ENCODE data around the gene ANKLE2. TPM values are rescaled to one million over a fixed set of nuclear protein-coding genes. Genes with fewer than 3 reads are reported as not detected.
"Not testable (repeated sequence)": the region's sequence is repeated elsewhere in the genome, so short reads cannot be mapped to it uniquely, and the experiment has no call there.

The ANKLE2 gene
- total RNA-seq, 1 experiment from 2014 or later: 39.4 TPM

DNA sequence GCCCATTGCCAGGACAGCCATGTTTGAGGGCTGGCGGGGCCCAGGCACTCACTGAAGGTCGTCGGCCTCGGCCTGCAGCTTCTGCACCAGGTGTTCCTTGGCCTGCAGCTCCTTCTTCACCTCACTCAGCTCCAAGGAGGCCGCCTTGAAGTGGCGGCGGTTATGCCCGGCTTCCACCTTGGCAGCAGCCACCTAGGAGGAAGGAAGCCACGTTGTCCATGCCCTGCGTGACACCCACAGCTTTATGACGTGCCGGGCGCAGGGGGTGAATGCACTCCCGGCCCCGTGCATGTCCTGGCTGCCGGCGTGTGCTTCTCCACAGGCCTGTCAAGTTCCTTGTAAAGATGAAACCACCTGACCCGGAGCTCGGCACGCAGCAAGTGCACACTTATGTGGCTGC is 16.0 kb upstream of the ANKLE2 start:
- DNase-seq (ENCODE audit: extremely low read depth, low read depth): no peak

- no peak for DNase-seq (ENCODE audit: extremely low read depth, low read depth)
These were observed 15.4 kb upstream of the ANKLE2 start for GRCh38 chr12:132776816-132777568.

DNA sequence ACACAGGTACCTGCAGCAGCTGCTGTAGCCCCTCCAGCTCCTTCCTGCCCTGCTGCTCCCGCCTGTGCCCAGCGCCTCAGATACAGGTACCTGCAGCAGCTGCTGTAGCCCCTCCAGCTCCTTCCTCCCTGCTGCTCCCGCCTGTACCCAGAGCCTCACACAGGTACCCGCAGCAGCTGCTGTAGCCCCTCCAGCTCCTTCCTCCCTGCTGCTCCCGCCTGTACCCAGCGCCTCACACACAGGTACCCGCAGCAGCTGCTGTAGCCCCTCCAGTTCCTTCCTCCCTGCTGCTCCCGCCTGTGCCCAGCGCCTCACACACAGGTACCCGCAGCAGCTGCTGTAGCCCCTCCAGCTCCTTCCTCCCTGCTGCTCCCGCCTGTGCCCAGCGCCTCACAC is 14.6 kb upstream of the ANKLE2 start:
- not testable (repeated sequence) for DNase-seq (ENCODE audit: extremely low read depth, low read depth)

GRCh38 chr12:132775502-132776229 is 14.0 kb upstream of the ANKLE2 start:
- DNase-seq (ENCODE audit: extremely low read depth, low read depth): no peak

DNA sequence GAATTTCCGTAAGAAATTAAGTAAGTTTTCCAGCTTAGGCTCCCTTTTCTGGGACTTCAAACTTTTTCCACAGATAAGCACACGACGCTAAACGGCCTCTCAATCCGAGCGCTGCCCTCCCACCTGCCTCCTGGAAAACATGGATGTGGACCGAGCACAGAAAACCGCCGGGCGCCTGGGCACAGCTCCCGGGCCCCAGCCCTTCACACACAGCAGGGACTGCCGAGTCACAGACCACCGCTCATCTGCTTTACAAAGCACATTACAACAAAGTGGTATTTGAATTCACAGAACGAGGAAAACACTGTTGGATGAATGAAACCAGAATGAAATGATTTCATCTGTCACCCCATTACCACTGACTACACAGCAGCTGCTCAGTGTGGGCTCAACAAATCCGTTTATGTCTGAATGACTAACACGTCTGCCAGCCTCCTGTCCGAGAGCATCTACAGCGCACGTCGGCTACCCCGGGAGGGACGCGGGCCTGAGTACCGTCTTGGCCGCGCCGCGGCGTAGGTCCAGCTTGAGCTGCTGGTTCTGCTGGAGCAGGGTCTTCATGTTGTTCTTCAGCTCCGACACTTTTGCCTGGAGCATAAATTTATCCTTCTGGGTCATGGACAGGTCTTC is 13.1 kb upstream of the ANKLE2 start:
- DNase-seq (ENCODE audit: extremely low read depth, low read depth): no peak

- DNase-seq (ENCODE audit: extremely low read depth, low read depth): no peak
These were observed 12.5 kb upstream of the ANKLE2 start for GRCh38 chr12:132774159-132774558.

DNA sequence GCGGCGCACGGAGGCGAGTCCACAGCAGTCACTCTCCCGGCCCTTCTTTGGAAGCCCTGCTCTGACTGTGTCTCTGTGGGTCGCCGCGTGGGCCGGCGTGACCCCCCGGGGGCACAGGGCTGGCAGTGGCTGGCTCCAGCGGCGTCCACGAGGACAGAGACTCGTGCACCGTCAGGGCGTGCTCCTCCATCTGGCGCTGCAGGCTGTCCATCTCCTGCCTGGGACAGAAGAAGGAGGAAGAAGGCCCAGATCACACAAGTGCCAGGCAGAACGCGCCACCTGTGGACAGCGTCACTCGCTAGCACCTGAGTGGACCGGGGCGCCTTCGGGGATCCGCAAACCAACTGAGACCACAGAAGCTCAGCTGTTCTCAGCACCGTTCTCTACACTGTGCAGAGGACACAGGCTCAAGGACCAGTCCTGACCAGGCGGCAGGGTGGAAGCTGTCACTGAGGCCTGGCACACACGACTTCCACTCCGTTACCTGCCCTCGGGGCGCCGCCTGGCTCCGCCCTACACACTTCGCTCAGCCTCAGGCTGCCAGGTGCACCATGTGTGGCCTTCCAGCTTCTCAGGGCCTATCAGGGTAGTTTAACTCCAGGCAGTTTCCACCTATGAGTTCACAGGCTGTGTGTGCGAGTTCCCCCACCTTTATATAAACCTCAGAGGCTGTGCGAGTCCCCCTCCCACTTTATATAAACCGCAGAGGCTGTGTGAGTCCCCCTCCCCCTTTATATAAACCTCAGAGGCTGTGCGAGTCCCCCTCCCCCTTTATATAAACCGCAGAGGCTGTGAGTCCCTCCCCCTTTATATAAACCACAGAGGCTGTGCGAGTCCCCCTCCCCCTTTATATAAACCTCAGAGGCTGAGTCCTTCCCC is 11.7 kb upstream of the ANKLE2 start:
- DNase-seq (ENCODE audit: extremely low read depth, low read depth): no peak

DNA sequence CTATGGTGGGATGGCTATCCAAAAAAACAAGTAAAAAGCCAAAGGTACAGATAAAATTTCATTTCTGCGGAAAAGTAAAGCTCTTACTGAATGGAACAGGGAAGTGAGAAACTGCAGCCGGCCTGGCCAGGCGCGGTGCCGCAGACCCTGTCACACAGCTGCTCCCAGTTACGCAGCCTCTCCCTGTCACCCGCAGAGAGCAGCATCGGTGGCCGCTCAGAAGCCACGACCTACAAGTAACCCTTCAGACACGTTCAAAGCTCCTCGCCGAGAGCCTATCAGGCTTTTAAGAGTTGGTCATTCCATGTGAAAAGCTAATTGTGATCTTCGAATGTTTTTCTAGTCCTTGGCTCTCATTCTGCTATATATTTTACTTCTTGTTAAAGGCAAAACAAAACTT is 11.0 kb upstream of the ANKLE2 start:
- no peak for DNase-seq (ENCODE audit: extremely low read depth, low read depth)

- no peak for DNase-seq (ENCODE audit: extremely low read depth, low read depth)
These were observed 9.7 kb upstream of the ANKLE2 start for GRCh38 chr12:132771126-132771838.

DNA sequence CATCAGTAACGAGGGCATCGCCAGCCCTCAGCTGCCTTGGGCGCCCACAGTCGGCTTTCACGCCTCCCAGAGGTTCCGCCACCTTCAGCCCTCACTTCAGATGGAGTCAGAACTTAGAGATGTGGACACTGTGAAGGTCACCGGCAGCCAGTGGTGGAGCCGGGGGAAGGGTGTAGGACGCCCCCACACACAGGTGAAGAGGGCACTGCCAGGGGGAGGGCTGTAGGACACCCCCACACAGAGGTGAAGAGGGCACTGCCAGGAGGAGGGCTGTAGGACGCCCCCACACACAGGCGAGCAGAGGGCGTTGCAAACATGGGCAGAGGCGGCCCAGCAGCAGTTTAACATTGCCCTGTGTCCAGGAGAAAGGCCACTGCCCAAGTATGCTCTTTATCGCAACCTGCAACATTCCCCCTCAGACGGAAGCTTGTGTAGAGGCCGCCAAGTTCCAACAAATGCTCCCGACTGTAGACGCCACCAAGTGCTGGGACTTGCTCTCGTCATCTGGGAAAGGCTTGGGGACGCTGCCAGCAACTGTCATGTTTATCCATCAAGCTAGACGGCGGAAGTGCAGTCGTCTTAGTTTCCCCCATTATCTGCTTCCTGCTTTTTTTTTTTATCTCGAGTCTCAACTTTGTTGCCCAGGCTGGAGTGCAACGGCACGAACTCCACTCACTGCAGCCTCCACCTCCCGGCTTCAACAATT is 4.9 kb upstream of the ANKLE2 start:
- DNase-seq (ENCODE audit: extremely low read depth, low read depth): no peak

DNA sequence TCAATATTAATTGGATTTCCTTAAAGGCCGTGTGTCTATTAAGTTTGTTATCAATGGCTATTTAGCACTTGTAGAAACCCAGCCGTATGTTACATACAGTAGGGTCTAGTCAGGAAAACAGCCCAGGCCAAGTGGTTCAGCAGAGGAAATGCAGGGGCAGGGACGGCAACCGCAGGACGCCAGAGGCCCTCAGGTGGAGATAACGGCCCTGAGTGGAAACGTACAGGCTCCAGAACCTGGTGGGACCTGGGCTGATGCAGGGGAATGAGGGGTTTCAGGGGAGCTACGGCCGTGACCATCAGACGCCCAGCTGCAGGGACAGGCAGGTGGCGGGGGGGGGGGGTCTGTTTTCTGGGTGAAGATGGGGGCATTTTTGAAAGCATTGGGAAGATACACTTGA is 3.7 kb upstream of the ANKLE2 start:
- DNase-seq (ENCODE audit: extremely low read depth, low read depth): no peak

DNA sequence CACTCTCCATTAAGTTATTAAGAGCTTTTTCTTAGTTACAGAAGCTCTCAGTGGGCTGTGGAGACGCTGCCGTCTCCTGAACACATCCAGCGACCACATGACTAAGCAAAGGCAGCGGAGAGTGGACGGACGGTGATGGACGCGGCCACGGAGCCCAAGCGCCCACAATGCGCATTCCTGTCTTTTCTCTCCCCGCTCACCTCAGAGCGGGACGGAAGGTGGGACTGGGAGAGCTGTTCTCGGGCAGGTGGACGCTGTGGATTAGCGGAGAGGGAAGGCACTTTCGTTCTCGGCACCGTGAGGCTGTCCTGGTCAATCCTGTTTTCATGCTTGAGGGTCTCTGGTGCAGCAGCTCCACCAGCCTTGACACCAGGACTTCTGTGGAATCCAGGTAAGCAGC is 2.6 kb upstream of the ANKLE2 start:
- no peak for DNase-seq (ENCODE audit: extremely low read depth, low read depth)

GRCh38 chr12:132761921-132762583 is 420 bp upstream of the ANKLE2 start:
- DNase-seq (ENCODE audit: extremely low read depth, low read depth): peak; percentile 84

- DNase-seq (ENCODE audit: extremely low read depth, low read depth): no peak
These were observed 2.3 kb downstream of the ANKLE2 start for GRCh38 chr12:132759359-132759758.

DNA sequence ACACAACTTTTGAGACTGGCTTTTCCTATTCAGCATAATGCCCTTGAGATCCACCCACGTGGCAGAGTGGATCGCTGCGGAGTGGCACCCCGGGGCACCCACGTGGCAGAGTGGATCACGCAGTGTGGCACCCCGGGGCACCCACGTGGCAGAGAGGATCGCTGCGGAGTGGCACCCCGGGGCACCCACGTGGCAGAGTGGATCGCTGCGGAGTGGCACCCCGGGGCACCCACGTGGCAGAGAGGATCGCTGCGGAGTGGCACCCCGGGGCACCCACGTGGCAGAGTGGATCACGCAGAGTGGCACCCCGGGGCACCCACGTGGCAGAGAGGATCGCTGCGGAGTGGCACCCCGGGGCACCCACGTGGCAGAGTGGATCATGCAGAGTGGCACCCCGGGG is 2.8 kb downstream of the ANKLE2 start:
- not testable (repeated sequence) for DNase-seq (ENCODE audit: extremely low read depth, low read depth)

- no peak for DNase-seq (ENCODE audit: extremely low read depth, low read depth)
These were observed 7.3 kb downstream of the ANKLE2 start for GRCh38 chr12:132754160-132754932.

GRCh38 chr12:132753670-132754069 is 8.0 kb downstream of the ANKLE2 start:
- DNase-seq (ENCODE audit: extremely low read depth, low read depth): not testable (repeated sequence)

DNA sequence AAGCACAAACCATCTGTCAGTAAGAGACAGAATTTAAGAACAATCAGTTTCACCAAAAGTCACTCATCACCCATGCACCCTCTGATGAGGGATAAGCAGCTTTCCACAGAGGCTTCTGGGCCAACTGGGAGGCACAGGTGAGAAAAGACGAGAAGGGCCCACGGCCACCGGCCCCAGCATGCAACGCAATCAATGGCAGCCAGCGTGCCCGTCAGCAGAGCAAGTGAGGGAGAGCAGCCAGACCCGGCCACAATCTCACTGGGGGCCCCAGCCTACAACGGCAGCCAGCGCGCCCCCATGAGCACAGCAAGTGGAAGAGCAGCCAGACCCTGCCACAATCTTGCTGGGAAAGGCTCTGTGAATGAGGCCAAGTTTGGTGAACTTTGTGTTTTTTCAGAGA is 13.3 kb downstream of the ANKLE2 start:
- no peak for DNase-seq (ENCODE audit: extremely low read depth, low read depth)
